NCI-H82 treated with DMSO at 0.1 percent for 48 hours (cell line): Measurements from ENCODE around the gene REM1.

Experiments used
- DNase-seq: peaks from one replicate; lab custom pipeline; 2025; ENCODE audit not compliant: unreplicated experiment; lab: John Stamatoyannopoulos, UW

Gene REM1

DNA sequence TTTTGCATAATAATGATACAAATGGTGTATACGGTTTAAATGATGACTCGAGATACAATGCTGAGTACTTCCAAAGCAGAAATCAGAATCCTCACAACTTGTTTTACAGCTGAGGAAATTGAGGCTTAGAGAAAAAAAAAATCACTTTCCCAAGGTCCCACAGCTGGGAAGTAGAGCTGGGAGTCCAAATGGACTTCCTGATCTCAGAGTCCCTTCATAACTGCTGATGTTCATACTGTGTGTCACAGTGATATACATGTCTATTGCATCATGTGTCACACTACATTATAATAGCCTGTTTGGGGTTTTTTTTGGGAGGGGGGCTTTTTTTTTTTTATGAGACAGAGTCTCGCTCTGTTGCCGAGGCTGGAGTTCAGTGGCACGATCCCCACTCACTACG lies 47.6 kb downstream of the REM1 start:
- DNase-seq, result no peak

DNA sequence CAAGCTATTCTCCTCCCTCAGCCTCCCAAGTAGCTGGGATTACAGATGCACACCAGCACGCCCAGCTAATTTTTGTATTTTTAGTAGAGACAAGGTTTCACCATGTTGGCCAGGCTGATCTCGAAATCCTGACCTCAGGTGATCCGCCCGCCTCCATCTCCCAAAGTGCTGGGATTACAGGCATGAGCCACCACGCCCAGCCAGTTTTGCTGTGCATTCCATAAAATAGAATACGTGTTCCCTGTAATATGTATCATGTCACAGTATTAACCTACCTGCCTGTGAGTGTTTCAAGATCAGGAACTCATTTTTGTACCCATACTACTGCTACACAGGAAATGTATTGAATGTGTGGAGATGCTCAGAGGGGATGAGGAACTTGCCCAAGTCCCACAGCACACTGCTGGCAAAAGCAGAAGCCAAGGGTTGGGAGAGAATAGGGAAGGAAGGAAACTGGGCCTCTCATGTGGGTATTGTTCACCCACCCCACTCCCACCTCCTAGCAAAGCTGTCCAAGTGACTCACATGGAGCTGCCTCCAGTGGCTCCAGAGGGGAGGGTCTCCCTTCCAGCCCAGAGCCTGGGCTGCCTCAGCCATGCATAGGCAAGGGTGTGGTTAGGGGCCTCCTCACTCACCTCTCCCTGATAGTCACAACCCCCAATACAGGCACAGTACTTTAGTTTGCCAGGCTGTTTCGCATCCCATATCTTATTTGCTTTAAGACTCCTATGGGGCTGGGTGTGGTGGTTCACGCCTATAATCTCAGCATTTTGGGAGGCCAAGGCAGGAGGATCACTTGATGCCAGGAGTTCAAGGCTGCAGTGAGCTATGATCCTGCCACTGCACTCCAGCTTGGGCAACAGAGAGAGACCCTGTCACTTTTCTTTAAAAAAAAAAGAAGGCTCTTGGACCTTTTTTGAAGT lies 48.5 kb downstream of the REM1 start:
- DNase-seq, result no peak

DNA sequence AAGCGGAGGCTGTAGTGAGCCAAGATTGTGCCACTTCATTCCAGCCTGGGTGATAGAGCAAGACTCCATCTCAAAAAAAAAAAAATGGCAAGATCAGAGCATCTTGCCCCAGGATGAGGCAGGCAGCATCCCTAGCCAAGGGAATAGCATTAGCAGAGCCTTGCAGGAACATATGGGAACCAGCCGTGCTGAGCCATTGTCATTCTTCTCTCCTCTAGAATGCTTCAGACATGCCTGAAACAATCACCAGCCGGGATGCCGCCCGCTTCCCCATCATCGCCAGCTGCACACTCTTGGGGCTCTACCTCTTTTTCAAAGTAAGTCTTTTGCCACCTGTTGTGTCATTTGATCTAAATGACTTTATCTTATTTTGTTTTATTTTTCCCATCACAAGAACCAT lies 52.2 kb downstream of the REM1 start:
- DNase-seq, result no peak
